HepG2 (cell line): Measurements from ENCODE around the gene SYNE3. TPM values are rescaled to one million over a fixed set of nuclear protein-coding genes. Genes with fewer than 3 reads are reported as not detected.

Experiments used
- ATAC-seq: fragments of 200-7000 bp; cut with Tn5 transposase; 3 replicates; pipeline ENCODE4 v1.9.1; 2020; ENCODE audit warnings: mild to moderate bottlenecking, moderate library complexity
- BruUV-seq: library from RNA; stranded (reverse); fragments of 400-500 nt; replicated peaks from 2 replicates; lab custom pipeline; 2021; lab: Mats Ljungman, UMichigan
- CTCF ChIA-PET: fragments of 300-600 bp; formaldehyde crosslinking; extraction: SDS; loops from one replicate; lab custom pipeline; 2021; ENCODE audit warnings: low total read pairs, inconsistent platforms, low intra/inter-chr PET ratio; lab: Yijun Ruan, JAX
- POLR2A ChIA-PET: fragments of 350-600 bp; sonication (Branson Sonifier 250); formaldehyde crosslinking; loops from one replicate; lab custom pipeline; 2020; ENCODE audit warnings: antibody characterized with exemption, inconsistent platforms; lab: Yijun Ruan, JAX
- DNase-seq: peaks from one replicate; pipeline ENCODE4 v3.0.0-alpha.2; 2015; ENCODE audit warnings: low spot score
- FAIRE-seq: peaks from 3 replicates; lab custom pipeline; 2011; peaks lifted over from hg19 to GRCh38; lab: Jason Lieb, UNC
- H2AFZ ChIP-seq: one replicate; pipeline ENCODE4 v1.6.1; 2011; ENCODE audit warnings: low read length, inconsistent platforms
- H3K27ac ChIP-seq: fragments of 300-600 bp; 3 replicates; pipeline ENCODE4 v1.8.0; 2011; ENCODE audit warnings: mixed run types, mild to moderate bottlenecking, mixed read lengths, low read length, inconsistent platforms; ENCODE audit not compliant: insufficient read depth; ENCODE audit errors: extremely low read length
- H3K27me3 ChIP-seq, 2 experiments: fragments of 200-600 bp in 1 of 2; 2 replicates in 1 of 2; 3 replicates in 1 of 2; pipeline versions ENCODE4 v1.6.0 to v1.8.0; 2011; ENCODE audit warnings: low read length in 2 of 2, mild to moderate bottlenecking in 2 of 2, moderate library complexity in 2 of 2, inconsistent platforms in 1 of 2; ENCODE audit not compliant: insufficient read depth in 2 of 2, control insufficient read depth in 1 of 2
- H3K36me3 ChIP-seq, 2 experiments: fragments of 200-600 bp in 1 of 2; replicated peaks in 1 of 2; 2 replicates in 1 of 2; 3 replicates in 1 of 2; pipeline versions ENCODE4 v1.5.1 to v1.8.0; 2011; ENCODE audit warnings: low read length in 2 of 2, inconsistent platforms in 1 of 2; ENCODE audit not compliant: insufficient read depth in 2 of 2, control insufficient read depth in 1 of 2
- H3K4me1 ChIP-seq: 2 replicates; pipeline ENCODE4 v1.5.1; 2012; ENCODE audit warnings: low read length, inconsistent platforms; ENCODE audit not compliant: insufficient read depth
- H3K4me2 ChIP-seq: 2 replicates; pipeline ENCODE4 v1.6.0; 2011; ENCODE audit warnings: low read depth, low read length, inconsistent platforms
- H3K4me3 ChIP-seq, 3 experiments: fragments of 200-600 bp in 1 of 3; sonication (generic), shearing (Covaris generic) in 1 of 3; replicated peaks in 1 of 3; 2 replicates each; pipeline ENCODE4 v1.5.1; 2011 to 2016; ENCODE audit warnings: low read length in 3 of 3, inconsistent platforms in 2 of 3, low read depth in 2 of 3, mild to moderate bottlenecking in 2 of 3, control low read depth in 1 of 3, mixed read lengths in 1 of 3; ENCODE audit not compliant: insufficient read depth in 1 of 3
- H3K79me2 ChIP-seq: one replicate; pipeline ENCODE4 v1.6.1; 2011; ENCODE audit warnings: low read length, inconsistent platforms; ENCODE audit not compliant: insufficient read depth
- H3K9ac ChIP-seq: 2 replicates; pipeline ENCODE4 v1.6.0; 2011; ENCODE audit warnings: mild to moderate bottlenecking, low read depth, low read length, inconsistent platforms; ENCODE audit not compliant: insufficient read depth
- H3K9me3 ChIP-seq: 2 replicates; pipeline ENCODE4 v1.5.1; 2012; ENCODE audit warnings: mild to moderate bottlenecking, low read length
- H4K20me1 ChIP-seq: 2 replicates; pipeline ENCODE4 v1.6.0; 2011; ENCODE audit warnings: inconsistent platforms, mild to moderate bottlenecking, low read length, moderate library complexity; ENCODE audit not compliant: insufficient read depth
- TGIF2 ChIP-seq: IDR thresholded peaks from 2 replicates; pipeline ENCODE4 v1.6.1; 2016; ENCODE audit warnings: control low read depth, missing compliant biosample characterization
- ZMAT3 ChIP-seq: sonication (generic); formaldehyde crosslinking; conservative IDR thresholded peaks from 2 replicates; pipeline ENCODE4 v1.7.0; 2021; ENCODE audit warnings: missing genetic modification reagents
- WGBS: methylation state at CpG from one replicate; pipeline ENCODE4 v1.1.6; 2017; ENCODE audit warnings: low lambda C conversion rate; 5-methylcytosine and 5-hydroxymethylcytosine counted together
- in situ Hi-C: cut with HindIII; loops from 2 replicates; pipeline ENCODE4 v1.10.0; 2017; ENCODE audit warnings: low pct_unique_long_range_greater_than_20kb; ENCODE audit not compliant: extremely low pct_ligation_motif_present
- intact Hi-C: fragments of 100-400 bp; cut with micrococcal nuclease; formaldehyde crosslinking; loops from one replicate; pipeline ENCODE4 v1.10.0; 2022; ENCODE audit not compliant: unreplicated experiment
- polyA plus RNA-seq, 8 experiments: library from polyadenylated mRNA; depleted of rRNA in 3 of 8; stranded (reverse) in 7 of 8; unstranded in 1 of 8; fragments of >200 nt; fragmentation: Illumina TruSeq in 4 of 8; extraction: Trizol in 4 of 8; gene quantifications; 2 replicates each; pipeline versions ENCODE4 v1.2.1 to v1.2.3, GENCODE V29; 2011 to 2016; ENCODE audit warnings: low read depth in 4 of 8, missing spikeins in 1 of 8, mixed read lengths in 1 of 8; ENCODE audit not compliant: insufficient read depth in 1 of 8
- total RNA-seq, 5 experiments: library from RNA; depleted of rRNA; stranded (reverse); fragments of >200 nt; fragmentation: Illumina TruSeq; extraction: Trizol; gene quantifications; 2 replicates each; pipeline ENCODE4 v1.2.3, GENCODE V29; 2016; ENCODE audit warnings: low read depth in 1 of 5
- TF ChIP-seq, protein P1 (sequence below): sonication (generic); formaldehyde crosslinking; IDR thresholded peaks from 2 replicates; pipeline ENCODE4 v1.4.0; 2020; ENCODE audit warnings: missing genetic modification reagents
- TF ChIP-seq, protein P2 (sequence below), 2 experiments: fragments of 450-650 bp in 1 of 2; sonication (generic) in 1 of 2; formaldehyde crosslinking in 1 of 2; IDR thresholded peaks; 2 replicates each; pipeline versions ENCODE4 v1.6.1 to v1.8.0; 2016 to 2022; ENCODE audit warnings: antibody characterized with exemption in 1 of 2, mild to moderate bottlenecking in 1 of 2, missing genetic modification reagents in 1 of 2

Gene SYNE3
- total and polyA plus RNA-seq, 2 of the 13 experiments (the other 11 are each of a cell fraction or from before 2014, with no cell fraction given) = 7.8 to 8.0 TPM

DNA sequence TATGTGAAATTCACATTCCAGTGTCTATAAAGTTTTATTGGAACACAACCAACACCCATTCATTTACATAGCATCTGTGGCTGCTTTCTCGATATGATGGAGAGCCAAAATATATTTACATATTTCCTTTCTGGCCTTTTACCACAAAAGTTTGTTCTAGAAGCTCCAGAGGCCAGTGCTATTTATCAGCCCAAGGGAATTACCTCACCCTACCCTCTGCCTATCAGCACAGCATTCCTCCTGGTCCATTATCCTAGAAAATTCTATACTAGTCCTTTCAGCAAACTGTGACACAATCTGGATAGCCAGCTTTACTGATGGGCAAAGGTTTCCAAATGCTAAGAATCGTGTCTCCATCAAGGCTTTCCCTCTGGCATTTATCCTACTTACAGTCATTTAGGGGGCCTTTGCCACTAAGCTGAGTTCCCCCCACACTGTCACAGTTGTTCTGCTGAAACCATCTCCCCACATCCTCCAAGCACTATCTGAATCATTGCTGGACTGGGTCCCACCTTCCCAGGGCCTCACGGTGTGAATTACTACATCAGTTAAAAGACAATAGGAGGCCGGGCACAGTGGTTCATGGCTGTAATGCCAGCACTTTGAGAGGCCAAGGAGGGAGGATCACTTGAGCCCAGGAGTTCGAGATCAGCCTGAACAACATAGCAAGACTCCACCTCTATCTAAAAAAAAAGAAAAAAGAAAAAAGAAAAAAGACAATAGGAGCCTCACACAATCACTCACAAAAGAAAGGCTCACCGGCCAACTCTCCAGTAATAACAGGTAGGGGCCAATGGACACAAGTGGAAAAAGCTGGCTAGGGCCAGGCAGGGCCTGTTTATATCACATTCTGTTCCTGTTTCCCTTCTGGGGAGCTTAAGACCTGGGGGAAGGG, 12.1 kb downstream of the SYNE3 start:
- TF ChIP-seq, protein P1, sequence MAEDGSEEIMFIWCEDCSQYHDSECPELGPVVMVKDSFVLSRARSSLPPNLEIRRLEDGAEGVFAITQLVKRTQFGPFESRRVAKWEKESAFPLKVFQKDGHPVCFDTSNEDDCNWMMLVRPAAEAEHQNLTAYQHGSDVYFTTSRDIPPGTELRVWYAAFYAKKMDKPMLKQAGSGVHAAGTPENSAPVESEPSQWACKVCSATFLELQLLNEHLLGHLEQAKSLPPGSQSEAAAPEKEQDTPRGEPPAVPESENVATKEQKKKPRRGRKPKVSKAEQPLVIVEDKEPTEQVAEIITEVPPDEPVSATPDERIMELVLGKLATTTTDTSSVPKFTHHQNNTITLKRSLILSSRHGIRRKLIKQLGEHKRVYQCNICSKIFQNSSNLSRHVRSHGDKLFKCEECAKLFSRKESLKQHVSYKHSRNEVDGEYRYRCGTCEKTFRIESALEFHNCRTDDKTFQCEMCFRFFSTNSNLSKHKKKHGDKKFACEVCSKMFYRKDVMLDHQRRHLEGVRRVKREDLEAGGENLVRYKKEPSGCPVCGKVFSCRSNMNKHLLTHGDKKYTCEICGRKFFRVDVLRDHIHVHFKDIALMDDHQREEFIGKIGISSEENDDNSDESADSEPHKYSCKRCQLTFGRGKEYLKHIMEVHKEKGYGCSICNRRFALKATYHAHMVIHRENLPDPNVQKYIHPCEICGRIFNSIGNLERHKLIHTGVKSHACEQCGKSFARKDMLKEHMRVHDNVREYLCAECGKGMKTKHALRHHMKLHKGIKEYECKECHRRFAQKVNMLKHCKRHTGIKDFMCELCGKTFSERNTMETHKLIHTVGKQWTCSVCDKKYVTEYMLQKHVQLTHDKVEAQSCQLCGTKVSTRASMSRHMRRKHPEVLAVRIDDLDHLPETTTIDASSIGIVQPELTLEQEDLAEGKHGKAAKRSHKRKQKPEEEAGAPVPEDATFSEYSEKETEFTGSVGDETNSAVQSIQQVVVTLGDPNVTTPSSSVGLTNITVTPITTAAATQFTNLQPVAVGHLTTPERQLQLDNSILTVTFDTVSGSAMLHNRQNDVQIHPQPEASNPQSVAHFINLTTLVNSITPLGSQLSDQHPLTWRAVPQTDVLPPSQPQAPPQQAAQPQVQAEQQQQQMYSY (CRISPR knock-in tag) = no peak
- TF ChIP-seq TGIF2 (CRISPR knock-in tag) = no peak
- TF ChIP-seq ZMAT3 (CRISPR knock-in tag) = no peak
- TF ChIP-seq, protein P2, sequence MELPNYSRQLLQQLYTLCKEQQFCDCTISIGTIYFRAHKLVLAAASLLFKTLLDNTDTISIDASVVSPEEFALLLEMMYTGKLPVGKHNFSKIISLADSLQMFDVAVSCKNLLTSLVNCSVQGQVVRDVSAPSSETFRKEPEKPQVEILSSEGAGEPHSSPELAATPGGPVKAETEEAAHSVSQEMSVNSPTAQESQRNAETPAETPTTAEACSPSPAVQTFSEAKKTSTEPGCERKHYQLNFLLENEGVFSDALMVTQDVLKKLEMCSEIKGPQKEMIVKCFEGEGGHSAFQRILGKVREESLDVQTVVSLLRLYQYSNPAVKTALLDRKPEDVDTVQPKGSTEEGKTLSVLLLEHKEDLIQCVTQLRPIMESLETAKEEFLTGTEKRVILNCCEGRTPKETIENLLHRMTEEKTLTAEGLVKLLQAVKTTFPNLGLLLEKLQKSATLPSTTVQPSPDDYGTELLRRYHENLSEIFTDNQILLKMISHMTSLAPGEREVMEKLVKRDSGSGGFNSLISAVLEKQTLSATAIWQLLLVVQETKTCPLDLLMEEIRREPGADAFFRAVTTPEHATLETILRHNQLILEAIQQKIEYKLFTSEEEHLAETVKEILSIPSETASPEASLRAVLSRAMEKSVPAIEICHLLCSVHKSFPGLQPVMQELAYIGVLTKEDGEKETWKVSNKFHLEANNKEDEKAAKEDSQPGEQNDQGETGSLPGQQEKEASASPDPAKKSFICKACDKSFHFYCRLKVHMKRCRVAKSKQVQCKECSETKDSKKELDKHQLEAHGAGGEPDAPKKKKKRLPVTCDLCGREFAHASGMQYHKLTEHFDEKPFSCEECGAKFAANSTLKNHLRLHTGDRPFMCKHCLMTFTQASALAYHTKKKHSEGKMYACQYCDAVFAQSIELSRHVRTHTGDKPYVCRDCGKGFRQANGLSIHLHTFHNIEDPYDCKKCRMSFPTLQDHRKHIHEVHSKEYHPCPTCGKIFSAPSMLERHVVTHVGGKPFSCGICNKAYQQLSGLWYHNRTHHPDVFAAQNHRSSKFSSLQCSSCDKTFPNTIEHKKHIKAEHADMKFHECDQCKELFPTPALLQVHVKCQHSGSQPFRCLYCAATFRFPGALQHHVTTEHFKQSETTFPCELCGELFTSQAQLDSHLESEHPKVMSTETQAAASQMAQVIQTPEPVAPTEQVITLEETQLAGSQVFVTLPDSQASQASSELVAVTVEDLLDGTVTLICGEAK (IDR thresholded peaks at IDR 0.05) = 0 out of 2 replicates have a peak, but pooled peaks have one; percentile 38
- TF ChIP-seq, protein P2 (CRISPR knock-in tag; IDR thresholded peaks at IDR 0.05) = no peak
- Histone ChIP-seq H3K4me2 (no peak overlapping the region), H3K79me2 (peaks cover 8% of the 10 kb centered on the region), H3K36me3 (peaks cover 1 to 3% of the 10 kb centered on the region in 2 experiments; a peak in 3 of 5 replicates), H3K4me3 (no peak overlapping the region), H2AFZ (no peak overlapping the region), H3K9ac (no peak overlapping the region), H3K9me3 (no peaks in the 10 kb centered on the region), H3K27ac (no peak overlapping the region), H4K20me1 (peaks cover 11% of the 10 kb centered on the region; the same call in 1 of the 2 replicates), H3K27me3 (no peaks in the 10 kb centered on the region), H3K4me1 (peaks cover 53% of the 10 kb centered on the region)
- ATAC-seq = no peak
- intact Hi-C loops = no loop called here
- no peak for FAIRE-seq
- POLR2A ChIA-PET = interaction anchor here (1.0 kb wide), 1 partner anchor 30 kb away, joined by 3 read pairs; the partner anchor contains the start of gene GLRX5
- DNase-seq = no peak
- WGBS = 95% methylated on average over 6 of the region's 6 CpGs
- in situ Hi-C loops = no loop called here
- BruUV-seq = no TSS peak
- CTCF ChIA-PET = no interaction called here
